CD4-positive, alpha-beta T cell treated with Interleukin-17A for 4 hours (primary cell): ENCODE results near the gene ZG16B.

ENCODE experiments used
- DNase-seq: peaks from one replicate; pipeline ENCODE4 v3.0.0-alpha.2; 2020; ENCODE audit warnings: mixed read lengths

Gene ZG16B

GRCh38 chr16:2874032-2874911 lies 44.2 kb downstream of the ZG16B start:
- no peak for DNase-seq

DNA sequence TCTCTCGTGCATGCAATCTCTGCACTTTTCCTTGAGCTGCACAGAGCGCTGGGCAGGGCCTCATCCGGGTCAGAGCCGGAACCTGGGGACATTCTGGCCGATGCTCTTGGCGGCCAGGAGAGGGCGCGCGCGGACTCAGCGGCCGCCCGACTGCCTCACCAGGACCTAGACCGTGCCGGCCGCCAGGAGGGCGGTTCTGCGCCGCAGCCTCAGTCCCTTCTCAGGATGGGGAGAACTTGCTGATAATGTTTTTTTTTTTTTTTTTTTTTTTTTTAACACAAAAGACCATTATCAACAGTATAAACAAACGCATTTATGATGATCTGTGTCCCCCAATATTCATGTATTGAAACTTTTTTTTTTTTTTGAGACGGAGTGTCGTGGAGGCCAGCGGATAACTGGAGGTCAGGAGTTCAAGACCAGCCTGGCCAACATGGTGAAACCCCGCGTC lies 44.8 kb downstream of the ZG16B start:
- peak; percentile 77 for DNase-seq

DNA sequence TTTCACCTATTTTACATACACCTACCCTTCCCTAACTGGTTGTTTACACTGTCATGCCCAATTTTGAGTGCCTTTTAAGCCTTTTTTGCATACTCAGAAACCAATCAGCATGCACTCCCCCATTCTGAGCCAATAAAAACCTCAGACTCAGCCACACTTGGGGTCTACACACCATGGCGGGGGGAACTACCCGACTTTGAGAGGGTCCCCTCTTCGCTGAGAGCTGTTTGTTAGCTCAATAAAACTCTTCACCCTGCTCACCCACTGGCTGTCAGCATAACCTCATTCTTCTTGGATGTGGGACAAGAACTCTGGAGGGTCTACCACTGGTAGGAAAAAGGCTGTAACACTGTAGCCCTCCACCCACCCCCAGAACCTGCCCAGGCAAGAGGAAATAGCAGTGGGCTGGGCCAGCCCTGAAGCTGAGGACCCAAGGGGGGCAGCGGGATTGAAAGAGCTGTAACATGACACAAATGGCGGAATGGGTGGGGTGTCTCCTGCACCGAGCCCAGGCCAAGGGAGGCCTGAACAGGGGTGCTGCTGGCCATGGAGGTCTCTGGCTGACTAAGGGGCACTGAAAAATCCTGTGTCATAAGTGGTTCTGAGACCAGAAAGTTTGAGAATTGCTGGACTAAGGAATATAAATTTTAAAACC lies 49.9 kb downstream of the ZG16B start:
- DNase-seq = no peak
